ENCODE measurements around the gene CAMTA1.

CAMTA1 gene

DNA sequence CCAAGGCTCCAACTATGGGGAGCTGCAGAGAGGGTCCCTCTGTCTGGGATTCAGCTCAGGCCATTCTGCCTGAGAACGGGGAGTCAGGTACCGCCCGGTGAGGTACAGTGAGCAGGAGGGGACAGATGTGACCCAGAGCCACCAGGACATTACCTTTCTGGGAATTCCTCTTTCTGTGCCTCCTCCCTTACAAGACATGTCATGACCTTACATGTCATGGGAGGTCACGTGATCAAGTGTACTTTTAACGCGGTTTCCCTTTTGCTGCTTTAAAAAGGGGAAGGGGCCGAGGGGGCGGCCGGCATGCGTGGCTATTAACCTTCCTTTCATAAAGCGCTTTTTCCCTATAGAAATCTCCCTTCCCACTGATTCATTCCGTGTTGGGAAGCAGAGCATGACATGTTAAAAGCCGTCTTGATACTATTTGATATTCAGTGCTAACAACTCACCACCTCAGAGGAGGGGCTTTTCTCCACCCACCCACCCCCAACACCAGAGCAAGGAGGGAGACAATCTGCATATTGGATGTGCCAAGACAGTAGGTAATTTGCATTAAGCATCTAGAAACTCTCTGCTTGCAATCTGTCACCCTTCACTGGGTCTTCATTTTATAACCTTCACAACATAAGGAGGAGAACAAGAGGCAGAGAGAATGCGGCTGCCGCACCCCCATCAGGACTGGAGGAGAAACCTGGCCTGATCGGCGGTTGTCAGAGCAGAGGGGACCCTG is 872.2 kb downstream of the CAMTA1 start:
- TF ChIP-seq EZH2phosphoT487 (conservative IDR thresholded peaks at IDR 0.05; ENCODE audit: low read length) (no peak), CTCF (IDR thresholded peaks at IDR 0.05; ENCODE audit: insufficient read depth, low read length, poor library complexity, severe bottlenecking) (no peak)
- no peaks in the 10 kb centered on the region for H3K27me3 ChIP-seq (ENCODE audit: low read length)

DNA sequence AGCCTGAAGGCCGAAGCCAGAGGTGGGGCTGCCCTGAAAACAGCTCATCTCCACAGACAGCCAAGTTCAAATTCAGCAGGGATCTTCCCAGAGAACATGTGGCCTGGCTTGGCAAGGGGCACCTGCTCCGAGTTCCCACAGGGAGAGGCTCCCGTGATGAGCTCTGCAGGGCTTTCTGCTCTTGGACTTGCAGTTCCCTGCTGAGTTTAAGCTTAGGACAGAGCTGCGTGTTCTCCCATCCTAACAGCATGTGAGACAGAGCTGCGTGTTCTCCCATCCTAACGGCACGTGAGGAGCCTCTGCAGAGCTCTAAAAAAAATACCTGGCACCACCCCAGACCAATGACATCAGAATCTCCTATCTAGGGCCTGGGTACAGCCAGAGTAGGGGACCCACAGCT is 872.8 kb downstream of the CAMTA1 start:
- Histone ChIP-seq H3K27me3 (ENCODE audit: low read length) (no peaks in the 10 kb centered on the region), H3K9me2 (replicated peaks; ENCODE audit: insufficient read depth, low read length) (no peaks in the 10 kb centered on the region), H3K4me3 (ENCODE audit: insufficient read depth, low read length, poor library complexity, severe bottlenecking) (no peak overlapping the region)

More for the DNA sequence above, 872.2 kb downstream of the CAMTA1 start:
- Histone ChIP-seq H3K27ac (ENCODE audit: low read depth, low read length) (no peak overlapping the region), H3K36me3 (ENCODE audit: low read length) (no peaks in the 10 kb centered on the region), H3K79me2 (ENCODE audit: insufficient read depth, low read length) (no peaks in the 10 kb centered on the region), H2AFZ (ENCODE audit: low read depth, low read length, severe bottlenecking) (no peak overlapping the region), H3K9me2 (replicated peaks; ENCODE audit: insufficient read depth, low read length) (no peaks in the 10 kb centered on the region), H3K4me2 (ENCODE audit: low read depth, low read length, poor library complexity, severe bottlenecking) (no peak overlapping the region), H3K9me3 (ENCODE audit: insufficient read depth, low read length) (no peaks in the 10 kb centered on the region), H3F3A (ENCODE audit: insufficient read depth) (no peaks in the 10 kb centered on the region), H3K4me3 (ENCODE audit: insufficient read depth, low read length, poor library complexity, severe bottlenecking) (no peak overlapping the region), H3K9ac (ENCODE audit: low read length) (no peak overlapping the region), H4K20me1 (ENCODE audit: low read depth, low read length) (no peaks in the 10 kb centered on the region)

GRCh38 chr1:7659514-7659913 is 874.3 kb downstream of the CAMTA1 start:
- TF ChIP-seq CTCF (IDR thresholded peaks at IDR 0.05; ENCODE audit: insufficient read depth, low read length, poor library complexity, severe bottlenecking) (no peak), EZH2phosphoT487 (conservative IDR thresholded peaks at IDR 0.05; ENCODE audit: low read length) (no peak)
- no peak overlapping the region for H3K4me2 ChIP-seq (ENCODE audit: low read depth, low read length, poor library complexity, severe bottlenecking)
- H4K20me1 ChIP-seq (ENCODE audit: low read depth, low read length), result no peaks in the 10 kb centered on the region

More for the DNA sequence above, 872.8 kb downstream of the CAMTA1 start:
- Histone ChIP-seq H3K79me2 (ENCODE audit: insufficient read depth, low read length) (no peaks in the 10 kb centered on the region), H4K20me1 (ENCODE audit: low read depth, low read length) (no peaks in the 10 kb centered on the region), H3K9ac (ENCODE audit: low read length) (no peak overlapping the region), H3K9me3 (ENCODE audit: insufficient read depth, low read length) (no peaks in the 10 kb centered on the region), H3F3A (ENCODE audit: insufficient read depth) (no peaks in the 10 kb centered on the region), H3K36me3 (ENCODE audit: low read length) (no peaks in the 10 kb centered on the region), H2AFZ (ENCODE audit: low read depth, low read length, severe bottlenecking) (no peak overlapping the region), H3K4me2 (ENCODE audit: low read depth, low read length, poor library complexity, severe bottlenecking) (no peak overlapping the region), H3K27ac (ENCODE audit: low read depth, low read length) (no peak overlapping the region)
- TF ChIP-seq EZH2phosphoT487 (conservative IDR thresholded peaks at IDR 0.05; ENCODE audit: low read length), result no peak
- no peak for TF ChIP-seq CTCF (IDR thresholded peaks at IDR 0.05; ENCODE audit: insufficient read depth, low read length, poor library complexity, severe bottlenecking)

More at GRCh38 chr1:7659514-7659913, 874.3 kb downstream of the CAMTA1 start:
- Histone ChIP-seq H3K9me3 (ENCODE audit: insufficient read depth, low read length) (no peaks in the 10 kb centered on the region), H3K79me2 (ENCODE audit: insufficient read depth, low read length) (no peaks in the 10 kb centered on the region), H3K36me3 (ENCODE audit: low read length) (no peaks in the 10 kb centered on the region), H3F3A (ENCODE audit: insufficient read depth) (no peaks in the 10 kb centered on the region), H3K27ac (ENCODE audit: low read depth, low read length) (no peak overlapping the region), H2AFZ (ENCODE audit: low read depth, low read length, severe bottlenecking) (no peak overlapping the region), H3K27me3 (ENCODE audit: low read length) (no peaks in the 10 kb centered on the region), H3K9ac (ENCODE audit: low read length) (no peak overlapping the region), H3K9me2 (replicated peaks; ENCODE audit: insufficient read depth, low read length) (no peaks in the 10 kb centered on the region), H3K4me3 (ENCODE audit: insufficient read depth, low read length, poor library complexity, severe bottlenecking) (no peak overlapping the region)

All from SU-DHL-6 (cell line).